Central memory CD4-positive, alpha-beta T cell (primary cell): Measurements from ENCODE around the gene AK5.
"Not testable (repeated sequence)": the region's sequence is repeated elsewhere in the genome, so short reads cannot be mapped to it uniquely, and the experiment has no call there.

Source experiments
- DNase-seq: peaks from one replicate; pipeline ENCODE4 v3.0.0; 2022

The AK5 gene

GRCh38 chr1:77288275-77288674, 6.5 kb downstream of the AK5 start:
- DNase-seq: no peak

- no peak for DNase-seq
Observed at GRCh38 chr1:77290576-77290975, 8.8 kb downstream of the AK5 start.

- DNase-seq: no peak
Observed at GRCh38 chr1:77292551-77292950, 10.7 kb downstream of the AK5 start.

GRCh38 chr1:77300566-77300965, 18.7 kb downstream of the AK5 start:
- DNase-seq: no peak

GRCh38 chr1:77303387-77303786, 21.6 kb downstream of the AK5 start:
- no peak for DNase-seq

GRCh38 chr1:77308889-77309621, 27.2 kb downstream of the AK5 start:
- DNase-seq: no peak

- DNase-seq: no peak
Observed at GRCh38 chr1:77310924-77311323, 29.1 kb downstream of the AK5 start.

- DNase-seq: not testable (repeated sequence)
Observed at GRCh38 chr1:77312364-77312763, 30.5 kb downstream of the AK5 start.

GRCh38 chr1:77313491-77313890, 31.7 kb downstream of the AK5 start:
- peak; percentile 9 for DNase-seq

- DNase-seq: no peak
Observed at GRCh38 chr1:77316006-77316405, 34.2 kb downstream of the AK5 start.

GRCh38 chr1:77316966-77317365, 35.1 kb downstream of the AK5 start:
- no peak for DNase-seq

GRCh38 chr1:77319036-77319705, 37.4 kb downstream of the AK5 start:
- no peak for DNase-seq

- DNase-seq: no peak
Observed at GRCh38 chr1:77322061-77322900, 40.5 kb downstream of the AK5 start.

- no peak for DNase-seq
Observed at GRCh38 chr1:77333501-77333900, 51.7 kb downstream of the AK5 start.

GRCh38 chr1:77336729-77337128, 54.9 kb downstream of the AK5 start:
- no peak for DNase-seq

GRCh38 chr1:77339326-77339725, 57.5 kb downstream of the AK5 start:
- DNase-seq: no peak

- DNase-seq: no peak
Observed at GRCh38 chr1:77341195-77341594, 59.4 kb downstream of the AK5 start.

GRCh38 chr1:77342745-77343144, 60.9 kb downstream of the AK5 start:
- no peak for DNase-seq

GRCh38 chr1:77347646-77348045, 65.8 kb downstream of the AK5 start:
- DNase-seq: no peak

- no peak for DNase-seq
Observed at GRCh38 chr1:77348549-77348948, 66.7 kb downstream of the AK5 start.

- no peak for DNase-seq
Observed at GRCh38 chr1:77349275-77349674, 67.5 kb downstream of the AK5 start.

- DNase-seq: no peak
Observed at GRCh38 chr1:77350012-77350770, 68.4 kb downstream of the AK5 start.

- no peak for DNase-seq
Observed at GRCh38 chr1:77354536-77354935, 72.7 kb downstream of the AK5 start.
